Measurements from ENCODE around the gene CDK10. TPM values are rescaled to one million over a fixed set of nuclear protein-coding genes. Genes with fewer than 3 reads are reported as not detected.

The CDK10 gene
- total and polyA plus RNA-seq, 9 of the 15 experiments (the other 6 are each of a cell fraction or from before 2014, with no cell fraction given), result 2.0 to 85.1 (median 40.1) TPM

DNA sequence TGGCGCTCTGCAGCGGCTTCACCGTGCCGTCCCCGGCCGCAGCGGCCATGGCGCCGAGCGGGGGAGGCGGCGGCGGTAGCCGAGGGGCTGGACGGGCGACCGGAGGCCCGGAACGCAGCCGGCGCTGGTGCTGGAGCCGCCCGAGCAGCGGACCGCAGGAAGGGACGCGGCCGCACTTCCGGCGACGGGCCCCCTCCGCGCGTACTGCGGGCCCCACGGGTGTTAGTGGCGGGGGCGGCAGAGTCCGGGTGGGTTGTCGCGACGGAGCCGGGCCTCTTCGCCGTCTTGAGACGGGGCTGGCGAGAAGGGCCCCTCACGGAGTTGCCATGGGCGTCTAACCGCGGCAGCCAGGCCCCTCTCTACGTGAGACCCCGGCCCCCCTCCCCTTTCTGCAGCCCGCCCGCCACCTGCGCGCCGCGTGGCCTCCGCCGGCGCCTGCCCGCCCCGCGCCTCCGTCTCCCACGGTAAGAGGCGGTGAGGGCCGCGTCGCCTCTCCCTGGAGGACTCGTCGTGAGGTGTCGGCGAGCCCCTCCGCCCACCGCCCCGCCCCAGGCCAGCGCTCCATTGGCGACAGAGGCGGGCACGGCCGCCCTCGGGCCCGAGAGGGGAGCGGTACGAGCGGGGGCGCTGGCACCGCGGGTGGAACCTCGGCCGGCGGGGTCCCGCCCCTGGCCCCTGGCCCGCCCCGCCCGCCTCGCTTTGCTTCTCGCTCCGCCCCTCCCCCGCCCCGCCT lies 34.5 kb downstream of the CDK10 start, which contains the start of the genes VPS9D1 and ZNF276 (continued):
- TF ChIP-seq, protein P1, sequence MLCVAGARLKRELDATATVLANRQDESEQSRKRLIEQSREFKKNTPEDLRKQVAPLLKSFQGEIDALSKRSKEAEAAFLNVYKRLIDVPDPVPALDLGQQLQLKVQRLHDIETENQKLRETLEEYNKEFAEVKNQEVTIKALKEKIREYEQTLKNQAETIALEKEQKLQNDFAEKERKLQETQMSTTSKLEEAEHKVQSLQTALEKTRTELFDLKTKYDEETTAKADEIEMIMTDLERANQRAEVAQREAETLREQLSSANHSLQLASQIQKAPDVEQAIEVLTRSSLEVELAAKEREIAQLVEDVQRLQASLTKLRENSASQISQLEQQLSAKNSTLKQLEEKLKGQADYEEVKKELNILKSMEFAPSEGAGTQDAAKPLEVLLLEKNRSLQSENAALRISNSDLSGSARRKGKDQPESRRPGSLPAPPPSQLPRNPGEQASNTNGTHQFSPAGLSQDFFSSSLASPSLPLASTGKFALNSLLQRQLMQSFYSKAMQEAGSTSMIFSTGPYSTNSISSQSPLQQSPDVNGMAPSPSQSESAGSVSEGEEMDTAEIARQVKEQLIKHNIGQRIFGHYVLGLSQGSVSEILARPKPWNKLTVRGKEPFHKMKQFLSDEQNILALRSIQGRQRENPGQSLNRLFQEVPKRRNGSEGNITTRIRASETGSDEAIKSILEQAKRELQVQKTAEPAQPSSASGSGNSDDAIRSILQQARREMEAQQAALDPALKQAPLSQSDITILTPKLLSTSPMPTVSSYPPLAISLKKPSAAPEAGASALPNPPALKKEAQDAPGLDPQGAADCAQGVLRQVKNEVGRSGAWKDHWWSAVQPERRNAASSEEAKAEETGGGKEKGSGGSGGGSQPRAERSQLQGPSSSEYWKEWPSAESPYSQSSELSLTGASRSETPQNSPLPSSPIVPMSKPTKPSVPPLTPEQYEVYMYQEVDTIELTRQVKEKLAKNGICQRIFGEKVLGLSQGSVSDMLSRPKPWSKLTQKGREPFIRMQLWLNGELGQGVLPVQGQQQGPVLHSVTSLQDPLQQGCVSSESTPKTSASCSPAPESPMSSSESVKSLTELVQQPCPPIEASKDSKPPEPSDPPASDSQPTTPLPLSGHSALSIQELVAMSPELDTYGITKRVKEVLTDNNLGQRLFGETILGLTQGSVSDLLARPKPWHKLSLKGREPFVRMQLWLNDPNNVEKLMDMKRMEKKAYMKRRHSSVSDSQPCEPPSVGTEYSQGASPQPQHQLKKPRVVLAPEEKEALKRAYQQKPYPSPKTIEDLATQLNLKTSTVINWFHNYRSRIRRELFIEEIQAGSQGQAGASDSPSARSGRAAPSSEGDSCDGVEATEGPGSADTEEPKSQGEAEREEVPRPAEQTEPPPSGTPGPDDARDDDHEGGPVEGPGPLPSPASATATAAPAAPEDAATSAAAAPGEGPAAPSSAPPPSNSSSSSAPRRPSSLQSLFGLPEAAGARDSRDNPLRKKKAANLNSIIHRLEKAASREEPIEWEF (CRISPR knock-in tag; IDR thresholded peaks at IDR 0.05), result no peak
- TF ChIP-seq, protein P2, sequence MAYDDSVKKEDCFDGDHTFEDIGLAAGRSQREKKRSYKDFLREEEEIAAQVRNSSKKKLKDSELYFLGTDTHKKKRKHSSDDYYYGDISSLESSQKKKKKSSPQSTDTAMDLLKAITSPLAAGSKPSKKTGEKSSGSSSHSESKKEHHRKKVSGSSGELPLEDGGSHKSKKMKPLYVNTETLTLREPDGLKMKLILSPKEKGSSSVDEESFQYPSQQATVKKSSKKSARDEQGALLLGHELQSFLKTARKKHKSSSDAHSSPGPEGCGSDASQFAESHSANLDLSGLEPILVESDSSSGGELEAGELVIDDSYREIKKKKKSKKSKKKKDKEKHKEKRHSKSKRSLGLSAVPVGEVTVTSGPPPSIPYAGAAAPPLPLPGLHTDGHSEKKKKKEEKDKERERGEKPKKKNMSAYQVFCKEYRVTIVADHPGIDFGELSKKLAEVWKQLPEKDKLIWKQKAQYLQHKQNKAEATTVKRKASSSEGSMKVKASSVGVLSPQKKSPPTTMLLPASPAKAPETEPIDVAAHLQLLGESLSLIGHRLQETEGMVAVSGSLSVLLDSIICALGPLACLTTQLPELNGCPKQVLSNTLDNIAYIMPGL (CRISPR knock-in tag; IDR thresholded peaks at IDR 0.05), result peak; percentile 71; the same call in 1 of the 2 replicates
- TF ChIP-seq, protein P3, sequence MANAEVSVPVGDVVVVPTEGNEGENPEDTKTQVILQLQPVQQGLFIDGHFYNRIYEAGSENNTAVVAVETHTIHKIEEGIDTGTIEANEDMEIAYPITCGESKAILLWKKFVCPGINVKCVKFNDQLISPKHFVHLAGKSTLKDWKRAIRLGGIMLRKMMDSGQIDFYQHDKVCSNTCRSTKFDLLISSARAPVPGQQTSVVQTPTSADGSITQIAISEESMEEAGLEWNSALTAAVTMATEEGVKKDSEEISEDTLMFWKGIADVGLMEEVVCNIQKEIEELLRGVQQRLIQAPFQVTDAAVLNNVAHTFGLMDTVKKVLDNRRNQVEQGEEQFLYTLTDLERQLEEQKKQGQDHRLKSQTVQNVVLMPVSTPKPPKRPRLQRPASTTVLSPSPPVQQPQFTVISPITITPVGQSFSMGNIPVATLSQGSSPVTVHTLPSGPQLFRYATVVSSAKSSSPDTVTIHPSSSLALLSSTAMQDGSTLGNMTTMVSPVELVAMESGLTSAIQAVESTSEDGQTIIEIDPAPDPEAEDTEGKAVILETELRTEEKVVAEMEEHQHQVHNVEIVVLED (CRISPR knock-in tag; IDR thresholded peaks at IDR 0.05), result peak; percentile 81
- TF ChIP-seq ARID1B (IDR thresholded peaks at IDR 0.05) (no peak), ILF3 (IDR thresholded peaks at IDR 0.05; ENCODE audit: borderline replicate concordance) (no peak; the same call in 1 of the 2 replicates), ZNF436 (CRISPR knock-in tag; IDR thresholded peaks at IDR 0.05) (no peak), ZNF3 (CRISPR knock-in tag; IDR thresholded peaks at IDR 0.05) (no peak), ZNF184 (CRISPR knock-in tag; IDR thresholded peaks at IDR 0.05) (no peak), ZNF239 (CRISPR knock-in tag; IDR thresholded peaks at IDR 0.05) (no peak), POLR2AphosphoS2 (IDR thresholded peaks at IDR 0.05; ENCODE audit: low read length) (peak; percentile 47; the same call in 1 of the 2 replicates), SRSF3 (IDR thresholded peaks at IDR 0.05; ENCODE audit: insufficient read depth, low read length) (no peak), BHLHE40 (IDR thresholded peaks at IDR 0.05; ENCODE audit: low read length) (no peak), CHD4 (IDR thresholded peaks at IDR 0.05; ENCODE audit: insufficient read depth, insufficient replicate concordance, low read depth, low read length, poor library complexity, severe bottlenecking) (no peak), SPI1 (IDR thresholded peaks at IDR 0.05; ENCODE audit: borderline replicate concordance, low read depth, low read length) (no peak)
- TF ChIP-seq, protein P4, sequence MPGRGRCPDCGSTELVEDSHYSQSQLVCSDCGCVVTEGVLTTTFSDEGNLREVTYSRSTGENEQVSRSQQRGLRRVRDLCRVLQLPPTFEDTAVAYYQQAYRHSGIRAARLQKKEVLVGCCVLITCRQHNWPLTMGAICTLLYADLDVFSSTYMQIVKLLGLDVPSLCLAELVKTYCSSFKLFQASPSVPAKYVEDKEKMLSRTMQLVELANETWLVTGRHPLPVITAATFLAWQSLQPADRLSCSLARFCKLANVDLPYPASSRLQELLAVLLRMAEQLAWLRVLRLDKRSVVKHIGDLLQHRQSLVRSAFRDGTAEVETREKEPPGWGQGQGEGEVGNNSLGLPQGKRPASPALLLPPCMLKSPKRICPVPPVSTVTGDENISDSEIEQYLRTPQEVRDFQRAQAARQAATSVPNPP (IDR thresholded peaks at IDR 0.05; ENCODE audit: borderline replicate concordance, insufficient read depth, insufficient read length), result no peak
- TF ChIP-seq, protein P5, sequence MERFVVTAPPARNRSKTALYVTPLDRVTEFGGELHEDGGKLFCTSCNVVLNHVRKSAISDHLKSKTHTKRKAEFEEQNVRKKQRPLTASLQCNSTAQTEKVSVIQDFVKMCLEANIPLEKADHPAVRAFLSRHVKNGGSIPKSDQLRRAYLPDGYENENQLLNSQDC (CRISPR knock-in tag; IDR thresholded peaks at IDR 0.05), result peak; percentile 74; the same call in 1 of the 2 replicates
